Stimulated activated CD8-positive, alpha-beta memory T cell treated with anti-CD3 and anti-CD28 coated beads, Interleukin-15, amount 100 ng/mL, for 48 hours (primary cell): ENCODE measurements around the gene HIVEP1.
"Not testable (repeated sequence)": the region's sequence is repeated elsewhere in the genome, so short reads cannot be mapped to it uniquely, and the experiment has no call there.

Source experiments
- DNase-seq, 2 donors: peaks; one replicate each; pipeline ENCODE4 v3.0.0-alpha.2; 2020; ENCODE audit warnings: low read depth in 2 of 2

Gene HIVEP1

GRCh38 chr6:12084681-12085080 lies 72.6 kb downstream of the HIVEP1 start:
- DNase-seq, result no peak

GRCh38 chr6:12088531-12088930 lies 76.4 kb downstream of the HIVEP1 start:
- DNase-seq, result no peak

- DNase-seq, result no peak
Measured at GRCh38 chr6:12090714-12091113, 78.6 kb downstream of the HIVEP1 start.

- DNase-seq, result no peak
Measured at GRCh38 chr6:12092762-12093161, 80.7 kb downstream of the HIVEP1 start.

- DNase-seq, result no peak
Measured at GRCh38 chr6:12094689-12095088, 82.6 kb downstream of the HIVEP1 start.

GRCh38 chr6:12096342-12096741 lies 84.2 kb downstream of the HIVEP1 start:
- DNase-seq, result no peak

- no peak for DNase-seq
Measured at GRCh38 chr6:12097791-12098190, 85.7 kb downstream of the HIVEP1 start.

GRCh38 chr6:12099623-12100338 lies 87.7 kb downstream of the HIVEP1 start:
- no peak for DNase-seq

GRCh38 chr6:12101048-12101447 lies 88.9 kb downstream of the HIVEP1 start:
- DNase-seq, result no peak

- no peak for DNase-seq
Measured at GRCh38 chr6:12101653-12102312, 89.7 kb downstream of the HIVEP1 start.

GRCh38 chr6:12102350-12102749 lies 90.2 kb downstream of the HIVEP1 start:
- no peak for DNase-seq

GRCh38 chr6:12103158-12103557 lies 91.0 kb downstream of the HIVEP1 start:
- DNase-seq, result no peak

GRCh38 chr6:12105271-12105670 lies 93.2 kb downstream of the HIVEP1 start:
- DNase-seq, result no peak

GRCh38 chr6:12108376-12108775 lies 96.3 kb downstream of the HIVEP1 start:
- DNase-seq, result not testable (repeated sequence)

- no peak for DNase-seq
Measured at GRCh38 chr6:12110523-12111362, 98.6 kb downstream of the HIVEP1 start.

- DNase-seq, result no peak
Measured at GRCh38 chr6:12111363-12111670, 99.2 kb downstream of the HIVEP1 start.

GRCh38 chr6:12112540-12113189 lies 100.6 kb downstream of the HIVEP1 start:
- DNase-seq, result no peak

- DNase-seq, result no peak
Measured at GRCh38 chr6:12113190-12113577, 101.1 kb downstream of the HIVEP1 start.

- no peak for DNase-seq
Measured at GRCh38 chr6:12114055-12114503, 102.0 kb downstream of the HIVEP1 start.

GRCh38 chr6:12115001-12115400 lies 102.9 kb downstream of the HIVEP1 start:
- DNase-seq, result no peak

GRCh38 chr6:12115492-12115891 lies 103.4 kb downstream of the HIVEP1 start:
- no peak for DNase-seq

- DNase-seq, result no peak
Measured at GRCh38 chr6:12116264-12116800, 104.2 kb downstream of the HIVEP1 start.
